HG03196 (cell line): ENCODE data around the gene ZDHHC7.

Source experiments
- ATAC-seq: cut with Tn5 transposase; IDR thresholded peaks from one replicate; pipeline ENCODE4 v1.9.1; 2021; ENCODE audit not compliant: unreplicated experiment

The ZDHHC7 gene

DNA sequence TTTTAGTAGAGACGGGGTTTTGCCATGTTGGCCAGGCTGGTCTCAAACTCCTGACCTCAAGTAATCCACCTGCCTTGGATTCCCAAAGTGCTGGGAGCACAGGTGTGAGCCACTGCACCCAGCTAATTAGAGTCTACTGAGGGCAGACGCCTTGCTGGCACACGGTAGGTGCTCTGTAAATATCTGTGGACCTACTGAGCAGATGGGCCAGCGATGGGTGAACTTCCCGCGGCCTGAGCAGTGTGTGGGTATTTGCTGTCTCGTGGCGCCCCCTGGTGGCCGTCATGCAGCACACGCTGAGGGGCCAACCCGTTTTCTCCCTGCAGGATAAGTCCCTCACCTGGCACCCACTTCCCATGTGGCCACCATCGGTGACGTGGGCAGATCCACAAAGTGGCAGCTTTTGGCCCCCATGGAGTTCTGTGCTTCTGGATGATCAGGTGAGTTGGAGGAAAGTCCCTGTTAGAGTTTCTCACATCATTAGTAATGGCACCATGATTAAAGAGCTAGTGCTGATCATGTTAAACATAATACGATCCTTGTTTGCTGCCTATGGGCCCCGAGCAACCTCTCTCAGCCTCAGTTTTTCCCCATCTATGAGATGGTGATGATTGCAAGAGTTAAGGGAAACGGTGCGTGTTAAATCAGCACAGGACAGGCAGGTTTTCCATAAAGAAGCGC lies 40.7 kb downstream of the ZDHHC7 start:
- ATAC-seq, result no peak

DNA sequence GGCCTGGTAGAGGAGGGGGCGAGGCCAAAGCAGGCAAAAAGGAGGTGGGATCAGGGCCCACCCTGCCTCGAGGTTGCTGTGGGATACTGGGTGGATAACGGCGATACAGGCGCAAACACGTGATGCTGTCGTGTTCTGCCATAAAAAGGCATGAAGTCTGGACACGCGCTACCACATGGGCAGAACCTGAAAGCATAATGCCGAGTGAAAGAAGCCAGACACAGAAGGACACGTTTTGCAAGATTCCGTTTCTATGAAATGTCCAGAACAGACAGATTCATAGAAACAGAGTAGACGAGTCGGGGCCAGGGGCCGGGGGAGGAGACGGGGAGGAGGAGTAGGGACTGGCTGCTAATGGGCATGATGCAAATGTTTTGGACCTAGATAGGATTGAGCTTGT lies 43.5 kb downstream of the ZDHHC7 start:
- ATAC-seq, result no peak

DNA sequence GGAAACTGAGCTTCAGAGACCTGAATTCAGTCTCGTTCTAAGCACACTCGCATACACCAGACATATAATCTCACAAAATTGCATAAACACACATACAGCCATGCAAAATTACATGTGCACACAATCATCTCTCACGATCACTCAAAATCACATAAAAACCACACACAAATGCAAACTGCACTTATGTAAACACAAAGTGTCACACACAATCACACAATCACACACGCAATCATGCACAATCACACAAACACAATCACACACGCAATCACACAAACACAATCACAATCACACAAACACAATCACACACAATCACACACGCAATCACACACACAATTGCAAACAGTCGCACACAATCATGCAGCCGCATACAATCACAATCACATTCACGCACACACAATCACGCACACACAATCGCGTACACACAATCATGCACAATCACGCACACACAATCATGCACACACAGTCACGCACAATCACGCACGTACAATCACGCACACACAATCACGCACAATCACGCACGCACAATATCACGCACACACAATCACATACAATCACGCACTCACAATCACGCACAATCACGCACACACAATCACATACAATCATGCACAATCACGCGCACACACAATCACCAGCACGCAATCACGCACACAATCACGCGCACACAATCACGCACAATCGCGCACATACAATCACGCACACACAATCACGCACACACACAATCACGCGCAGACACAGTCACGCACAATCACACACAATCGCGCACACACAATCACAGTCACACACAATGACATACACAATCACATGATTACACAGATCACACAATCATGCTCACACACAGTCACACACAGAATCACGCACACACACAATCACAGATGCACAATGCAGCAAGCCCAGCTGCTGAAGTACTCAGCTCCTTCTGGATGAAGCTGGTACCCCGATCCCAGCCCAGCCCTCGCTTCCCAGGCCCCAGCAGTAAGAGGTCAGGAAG lies 45.6 kb downstream of the ZDHHC7 start:
- ATAC-seq, result no peak

DNA sequence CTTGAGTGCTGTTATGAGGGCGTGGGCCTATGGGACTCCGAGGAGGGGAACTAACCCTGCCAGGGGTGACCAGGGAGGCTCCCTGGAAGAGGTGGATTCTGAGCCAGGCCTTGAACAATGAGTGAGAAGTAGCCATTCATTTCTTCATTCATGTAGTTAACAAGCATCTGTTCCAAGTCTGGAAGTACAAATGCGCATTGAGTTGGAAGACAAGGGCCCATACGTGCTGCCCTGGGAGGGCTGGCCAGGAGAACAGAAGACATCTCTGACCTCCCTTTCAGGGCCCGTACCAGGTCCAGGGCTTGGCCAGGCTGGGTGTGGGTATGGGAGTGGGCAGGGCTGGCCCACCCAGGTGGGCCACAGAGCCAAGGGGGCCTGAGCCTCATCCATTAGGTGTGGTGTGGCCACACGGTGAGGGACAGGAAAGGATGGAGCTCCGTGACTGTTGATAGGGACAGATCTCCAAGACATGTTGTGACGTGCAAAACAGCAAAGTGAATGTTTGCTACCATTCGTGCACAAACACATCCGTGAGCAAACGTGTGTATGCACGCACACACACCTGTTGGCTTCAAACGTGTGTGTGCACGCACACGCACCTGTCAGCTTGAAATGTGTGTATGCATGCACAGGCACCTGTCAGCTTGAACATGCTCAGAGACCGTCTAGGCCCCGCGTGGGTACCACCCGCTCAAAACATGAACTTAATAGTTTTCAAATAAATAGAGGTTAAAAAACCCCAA lies 46.8 kb downstream of the ZDHHC7 start:
- no peak for ATAC-seq

DNA sequence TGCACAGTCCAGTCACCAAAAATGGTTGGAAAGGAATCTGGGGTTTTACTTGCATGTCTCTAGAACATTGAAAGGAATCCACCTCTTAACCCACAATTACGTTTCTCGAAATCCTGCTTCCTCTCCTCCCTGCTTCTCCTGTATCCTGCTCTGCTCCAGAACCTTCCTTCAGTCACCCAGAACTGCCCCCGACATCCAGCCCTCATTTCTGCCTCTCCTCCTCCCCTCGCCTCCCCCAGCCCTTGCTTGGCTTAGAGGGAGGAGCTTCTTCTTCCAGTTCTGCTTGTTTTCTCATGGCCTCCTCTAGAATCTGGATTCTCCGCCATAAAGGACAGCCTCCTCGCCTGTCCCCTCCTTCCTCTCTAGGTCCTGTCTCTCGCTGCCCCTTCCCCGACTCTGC lies 48.3 kb downstream of the ZDHHC7 start:
- ATAC-seq, result no peak

DNA sequence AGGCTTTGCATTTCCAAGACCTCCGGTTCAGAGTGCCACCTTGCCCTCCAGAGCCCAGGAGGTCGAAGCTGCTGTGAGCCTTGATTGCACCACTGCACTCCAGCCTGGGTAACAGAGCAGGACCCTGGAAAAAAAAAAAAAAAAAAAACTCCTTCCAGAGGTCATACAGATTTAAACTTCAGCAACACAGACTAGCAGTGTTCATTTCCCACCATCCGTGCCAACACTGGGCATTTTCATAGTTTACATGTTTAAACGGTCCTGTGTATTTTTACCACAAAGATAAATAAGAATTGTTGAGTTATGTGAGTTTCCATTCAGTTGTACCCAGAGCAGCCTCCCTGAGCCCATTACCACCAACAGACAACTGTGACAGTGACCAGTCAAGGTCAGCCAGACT lies 50.4 kb downstream of the ZDHHC7 start:
- no peak for ATAC-seq

DNA sequence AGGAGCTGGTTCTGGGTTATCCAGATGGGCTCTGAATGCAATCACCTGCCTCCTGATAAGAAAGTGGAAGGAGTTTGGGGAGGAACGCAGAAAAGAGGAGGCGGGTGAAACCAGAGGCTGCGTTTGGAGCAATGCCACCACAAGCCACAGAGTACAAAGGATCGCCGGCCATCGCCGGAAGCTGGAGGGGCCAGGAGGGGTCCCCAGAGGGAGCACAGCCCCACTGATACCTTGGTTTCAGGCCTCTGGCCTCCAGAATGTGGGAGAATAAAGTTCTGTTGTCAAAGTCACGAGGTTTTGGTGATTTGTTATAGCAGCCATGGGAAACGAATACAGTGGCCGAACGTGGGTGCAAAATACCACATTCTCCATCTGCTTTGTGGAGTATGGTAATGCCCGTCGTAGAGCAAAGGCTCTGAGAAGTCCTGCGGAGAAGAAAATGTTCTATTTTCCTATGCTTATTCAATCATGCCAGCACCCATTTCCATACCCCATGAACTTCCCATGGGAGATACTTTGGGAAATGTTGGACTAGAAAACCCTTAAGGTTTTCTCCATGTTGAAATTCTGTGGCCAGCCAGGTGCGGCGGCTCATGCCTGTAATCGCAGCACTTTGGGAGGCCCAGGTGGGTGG lies 51.4 kb downstream of the ZDHHC7 start:
- ATAC-seq, result no peak

DNA sequence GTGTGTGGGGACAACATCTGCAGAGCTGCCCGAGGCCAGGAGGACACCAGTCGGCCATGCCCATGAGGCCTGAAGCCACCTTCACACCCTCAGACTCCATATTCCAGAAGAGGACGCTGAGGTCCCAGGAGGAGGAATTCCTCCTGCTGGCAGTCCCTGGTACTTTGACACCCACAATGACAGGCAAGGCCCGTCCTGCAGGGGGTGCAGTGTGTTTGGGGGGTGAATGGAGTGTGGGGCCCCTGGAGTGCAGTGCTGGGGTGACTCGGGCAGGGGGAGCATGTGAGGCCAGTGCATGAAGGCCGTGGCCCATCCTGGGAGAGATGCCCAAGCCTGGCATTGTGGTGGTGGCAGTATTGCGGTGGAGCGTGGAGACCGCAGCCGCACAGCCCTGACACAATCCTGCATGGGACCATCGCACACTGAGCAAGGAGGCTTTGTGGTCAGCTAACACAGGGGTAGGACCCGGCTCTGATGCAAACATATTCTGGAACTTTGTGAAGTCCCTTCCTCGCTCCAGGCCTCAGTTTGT lies 52.2 kb downstream of the ZDHHC7 start:
- no peak for ATAC-seq

DNA sequence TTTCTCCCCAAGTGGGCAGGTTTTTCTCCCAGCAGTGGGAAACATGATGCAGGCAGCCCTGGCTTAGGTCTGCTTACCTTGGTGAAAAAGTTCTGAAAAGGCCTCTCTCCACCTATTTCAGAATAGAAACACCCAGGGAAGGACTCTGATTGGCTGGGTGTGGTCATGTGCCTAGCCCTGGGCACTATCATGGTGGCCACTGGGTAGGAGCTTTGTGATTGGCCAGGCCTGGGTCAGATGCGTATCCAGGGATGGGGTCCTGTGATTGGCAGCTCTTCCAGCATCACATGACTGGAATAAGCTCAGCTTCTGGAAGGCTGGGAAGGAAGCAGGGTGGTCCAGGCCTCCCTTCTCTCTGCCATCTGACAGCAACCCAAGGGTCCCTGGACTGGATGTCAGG lies 53.5 kb downstream of the ZDHHC7 start:
- no peak for ATAC-seq

DNA sequence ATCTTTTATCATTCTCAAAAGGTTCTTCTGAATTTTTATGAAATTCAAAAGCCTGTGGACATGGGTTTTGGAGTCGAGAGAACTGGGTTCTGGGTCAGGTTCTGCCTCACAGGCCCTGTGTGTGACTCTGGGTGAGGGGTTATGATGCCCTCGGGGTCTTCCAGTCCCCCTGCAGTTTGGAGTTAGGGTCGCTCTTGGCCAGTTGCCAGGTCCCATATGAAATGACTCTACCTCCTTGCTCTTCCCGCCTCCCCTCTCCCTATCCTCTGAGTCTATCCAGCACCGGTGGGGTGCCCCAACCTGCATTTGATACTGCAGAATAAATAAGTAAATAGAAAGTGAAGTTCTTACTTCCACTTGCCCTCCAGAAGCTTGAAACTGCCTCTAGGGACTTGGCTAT lies 54.1 kb downstream of the ZDHHC7 start:
- no peak for ATAC-seq

DNA sequence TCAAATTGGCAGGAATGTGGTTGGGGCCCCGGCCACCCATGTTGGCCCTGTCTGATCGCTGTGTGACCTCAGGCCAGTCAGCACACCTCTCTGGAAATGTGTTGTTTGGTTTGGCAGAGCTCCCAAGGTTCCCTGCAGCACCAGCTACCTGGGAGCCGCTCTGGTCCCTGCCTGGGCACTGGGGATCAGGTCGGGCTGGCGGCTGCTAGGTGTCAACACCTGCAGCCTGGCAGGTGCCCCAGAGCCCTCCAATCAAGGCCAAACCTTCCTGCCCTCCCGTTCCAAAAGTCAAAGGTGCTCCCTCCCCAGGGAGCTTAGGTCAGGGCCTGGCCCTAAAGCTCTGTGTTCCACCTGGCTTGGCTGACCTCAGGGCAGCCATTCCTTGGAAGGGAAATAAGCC lies 55.9 kb downstream of the ZDHHC7 start:
- ATAC-seq, result no peak

DNA sequence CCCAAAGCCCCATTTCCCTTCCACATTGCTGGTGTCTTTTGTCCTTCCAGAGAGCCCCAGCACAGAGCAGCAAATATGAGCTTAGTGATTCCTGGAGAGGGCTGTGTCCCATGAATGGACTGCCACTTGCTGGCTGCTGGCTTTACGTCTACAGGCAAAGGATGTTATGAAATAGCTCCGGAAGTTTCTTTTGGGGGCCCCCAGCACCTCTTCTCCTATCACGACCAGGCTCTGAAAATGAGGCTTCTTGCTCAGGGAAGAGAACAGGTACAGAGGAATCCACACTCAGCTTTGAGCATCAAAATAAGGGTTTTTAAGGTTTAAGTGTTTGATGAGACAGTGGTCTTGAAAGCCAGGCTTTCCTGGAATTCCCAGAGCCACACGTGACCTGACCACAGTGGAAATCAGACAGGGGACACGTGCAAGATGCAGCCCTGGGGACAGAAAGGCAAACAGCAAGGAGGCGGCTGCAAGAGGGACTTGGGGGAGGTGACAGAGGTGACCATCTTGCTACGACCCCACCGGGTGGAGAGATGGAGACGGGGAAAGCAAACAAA lies 58.1 kb downstream of the ZDHHC7 start:
- ATAC-seq, result no peak

DNA sequence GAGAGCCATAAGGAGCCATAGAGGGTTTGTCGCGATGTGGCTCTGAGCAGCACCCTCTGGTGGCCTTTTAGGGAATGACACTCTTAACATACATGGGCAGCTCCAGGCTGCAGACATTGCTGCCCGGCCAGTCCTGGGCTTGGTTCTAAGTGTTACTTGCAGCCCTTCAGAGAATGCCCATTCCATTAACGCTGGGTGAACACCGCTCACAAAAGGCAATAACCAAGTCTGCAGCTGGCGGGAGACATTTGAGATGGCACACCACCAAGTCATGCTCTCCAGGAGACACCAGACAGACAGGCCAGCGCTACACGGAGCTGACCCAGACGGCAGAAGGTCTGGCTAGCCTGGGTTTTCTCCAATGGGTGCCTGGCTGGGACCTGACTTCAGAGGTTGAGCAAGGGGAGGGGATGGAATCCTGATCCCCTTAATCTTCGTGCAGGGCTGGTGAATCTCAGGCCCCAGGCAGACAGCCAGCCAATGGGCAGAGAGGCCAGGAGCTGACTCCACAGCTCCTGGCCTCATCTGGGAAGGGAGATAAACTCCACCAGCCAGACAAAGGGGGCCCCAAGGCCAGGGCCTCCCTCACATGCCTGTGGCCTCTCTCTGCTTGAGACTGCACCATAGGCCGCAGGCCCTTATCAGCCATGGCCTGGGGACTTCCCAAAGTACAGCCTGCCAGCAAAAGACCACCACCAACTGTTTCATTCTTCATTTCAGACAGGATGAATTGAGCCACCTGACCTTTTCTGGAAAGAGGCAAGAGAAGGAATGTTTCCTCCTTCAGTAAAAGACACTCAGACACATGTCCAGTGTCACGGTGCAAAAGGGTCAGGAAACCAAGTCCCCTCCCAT lies 58.8 kb downstream of the ZDHHC7 start:
- ATAC-seq, result no peak

DNA sequence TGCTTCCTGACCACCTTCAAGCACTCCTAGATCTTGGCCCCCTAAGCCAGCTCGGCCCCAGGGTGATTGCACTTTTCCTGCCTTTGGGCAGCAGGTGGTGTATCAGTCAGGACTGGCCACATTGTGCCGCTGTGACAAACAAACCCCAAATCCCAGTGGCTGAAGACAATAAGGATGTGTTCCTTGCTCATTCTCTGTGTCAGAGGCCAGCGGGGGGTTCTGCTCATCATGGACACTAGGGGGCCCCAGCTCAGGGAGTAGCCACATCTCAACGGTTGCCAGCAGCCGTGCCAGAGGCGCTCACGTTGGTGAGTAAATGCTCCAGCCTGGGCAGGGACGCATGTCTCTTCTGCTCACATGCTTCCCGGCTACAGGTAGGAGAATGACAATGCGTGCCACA lies 60.4 kb downstream of the ZDHHC7 start:
- ATAC-seq, result no peak

DNA sequence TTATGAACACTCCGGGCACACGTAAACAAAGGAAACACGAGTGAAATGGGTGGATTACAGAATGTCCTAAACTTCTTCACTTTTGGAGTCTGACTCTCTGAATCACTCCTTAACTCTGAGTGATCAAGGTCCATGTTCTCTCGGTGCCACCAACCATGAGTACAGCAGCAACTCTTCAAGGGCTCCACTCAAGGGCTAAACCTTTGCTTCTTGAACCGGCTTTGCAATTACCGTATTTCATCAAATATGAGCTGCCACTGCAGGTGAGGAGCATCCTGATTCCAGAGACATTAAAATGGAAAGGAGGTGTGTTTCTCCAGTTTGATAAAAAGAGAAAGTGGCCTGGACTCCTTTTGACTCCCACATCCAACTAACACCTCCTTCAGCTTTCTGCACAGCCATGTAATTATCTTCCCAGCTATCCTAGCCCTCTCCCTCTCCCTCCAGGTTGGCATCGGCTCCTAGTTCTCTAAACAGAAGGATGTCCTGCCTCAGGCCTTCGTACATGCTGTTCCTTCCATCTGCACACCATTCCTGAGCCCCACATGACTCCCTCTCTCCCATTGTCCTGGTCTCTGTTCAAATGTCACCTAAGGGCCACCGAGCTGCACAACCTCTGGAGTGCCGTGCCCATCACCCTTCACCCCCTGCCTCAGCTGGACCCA lies 61.4 kb downstream of the ZDHHC7 start:
- ATAC-seq, result no peak

DNA sequence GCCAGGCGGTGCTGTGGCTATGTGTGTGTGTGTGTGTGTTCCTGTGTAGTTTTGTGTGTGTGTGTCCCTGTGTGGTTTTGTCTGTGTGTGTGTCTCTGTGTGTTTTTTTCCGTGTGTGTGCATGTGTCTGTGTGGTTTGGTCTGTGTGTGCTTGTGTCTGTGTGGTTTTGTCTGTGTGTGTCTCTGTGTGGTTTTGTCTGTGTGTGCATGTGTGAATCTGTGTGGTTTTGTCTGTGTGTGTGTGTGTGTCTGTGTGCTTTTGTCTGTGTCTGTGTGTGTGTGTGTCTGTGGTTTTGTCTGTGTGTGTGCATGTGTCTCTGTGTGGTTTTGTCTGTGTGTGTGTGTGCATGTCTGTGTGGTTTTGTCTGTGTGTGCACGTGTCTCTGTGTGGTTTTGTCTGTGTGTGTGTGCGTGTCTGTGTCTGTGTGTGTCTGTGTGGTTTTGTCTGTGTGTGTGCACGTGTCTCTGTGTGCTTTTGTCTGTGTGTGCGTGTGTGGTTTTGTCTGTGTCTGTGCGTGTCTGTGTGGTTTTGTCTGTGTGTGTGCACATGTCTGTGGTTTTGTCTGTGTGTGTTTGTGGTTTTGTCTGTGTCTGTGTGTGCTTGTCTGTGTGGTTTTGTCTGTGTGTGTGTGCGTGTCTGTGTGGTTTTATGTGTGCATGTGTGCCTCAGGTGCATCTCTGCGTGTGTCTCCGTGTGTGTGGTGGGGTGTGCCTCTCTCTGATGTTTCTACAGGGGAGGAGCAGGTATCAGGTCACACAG lies 62.3 kb downstream of the ZDHHC7 start:
- ATAC-seq, result no peak

DNA sequence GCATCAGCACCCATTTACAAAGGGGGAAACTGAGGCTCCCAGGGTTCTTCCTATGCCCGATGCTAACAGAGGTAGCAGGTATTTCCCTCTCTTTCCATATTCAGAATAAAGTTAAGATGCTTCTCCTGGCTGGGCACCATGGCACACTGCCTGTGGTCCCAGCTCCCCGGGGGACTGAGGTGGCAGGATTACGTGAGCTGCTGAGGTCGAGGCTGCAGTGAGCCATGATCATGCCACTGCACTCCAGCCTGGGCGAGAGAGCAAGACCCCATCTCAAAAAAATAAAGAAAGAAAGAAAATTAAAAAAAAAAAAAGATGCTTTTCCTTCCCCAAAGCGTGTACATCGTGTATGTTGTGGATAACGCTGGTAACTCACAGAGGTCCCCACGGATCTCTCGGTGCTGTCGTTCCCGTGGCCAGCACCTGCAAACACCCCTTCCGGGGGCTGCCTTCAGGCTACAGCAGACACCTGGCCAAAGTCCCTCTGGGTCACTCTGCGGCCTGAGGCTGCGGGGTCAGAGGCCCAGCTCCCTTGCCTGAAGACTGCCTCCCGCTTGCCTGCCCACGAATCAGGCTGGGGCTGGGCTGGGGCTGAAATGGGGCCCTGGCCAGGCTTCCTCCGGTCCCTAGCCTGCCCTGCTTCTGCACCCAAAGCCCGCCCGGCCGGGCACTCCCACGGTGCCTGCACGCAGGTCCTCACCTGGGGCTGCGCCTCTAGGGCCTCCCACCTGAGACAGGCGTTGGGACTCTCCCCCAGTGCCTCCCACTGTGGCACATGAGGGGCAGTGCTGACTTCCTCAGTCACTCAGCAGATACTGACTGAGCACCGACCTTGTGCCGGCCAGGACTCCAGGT lies 63.1 kb downstream of the ZDHHC7 start:
- no peak for ATAC-seq
